Skin of body (tissue), 2 donors: ENCODE results near the gene RNF41. TPM values are rescaled to one million over a fixed set of nuclear protein-coding genes. Genes with fewer than 3 reads are reported as not detected.
A peak's percentile ranks its signal among the peaks of the same experiment; 100 is the strongest.
"Not testable (repeated sequence)": the region's sequence is repeated elsewhere in the genome, so short reads cannot be mapped to it uniquely, and the experiment has no call there.

ENCODE experiments used
- DNase-seq: peaks from one replicate; lab custom pipeline; 2025; lab: John Stamatoyannopoulos, UW
- total RNA-seq: library from RNA; depleted of rRNA; stranded (reverse); fragments of >200 nt; gene quantifications from one replicate; pipeline ENCODE4 v1.2.3, GENCODE V29; 2014

RNF41 gene
- total RNA-seq, 1 donor from 2014 or later: 36.2 TPM

DNA sequence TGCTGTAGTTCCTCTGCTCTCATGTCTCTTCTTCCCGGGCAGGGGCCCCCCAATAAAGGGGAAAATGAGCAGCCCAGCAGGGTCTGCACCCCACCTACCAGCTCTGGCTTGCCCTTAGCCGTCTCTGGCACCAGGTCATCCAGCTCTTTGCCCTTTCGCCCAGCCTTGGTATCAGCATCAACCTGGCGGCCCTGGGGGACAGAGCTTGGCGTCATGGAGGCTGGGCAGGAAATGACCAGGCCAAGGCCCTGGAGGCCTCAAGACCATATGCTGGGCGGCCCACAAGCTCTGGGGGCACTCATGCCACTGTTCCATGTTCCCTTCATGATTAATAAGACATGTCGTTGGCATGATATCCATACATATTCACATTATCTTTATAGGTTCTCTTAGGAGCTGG lies 48.9 kb downstream of the RNF41 start:
- DNase-seq: no peak

DNA sequence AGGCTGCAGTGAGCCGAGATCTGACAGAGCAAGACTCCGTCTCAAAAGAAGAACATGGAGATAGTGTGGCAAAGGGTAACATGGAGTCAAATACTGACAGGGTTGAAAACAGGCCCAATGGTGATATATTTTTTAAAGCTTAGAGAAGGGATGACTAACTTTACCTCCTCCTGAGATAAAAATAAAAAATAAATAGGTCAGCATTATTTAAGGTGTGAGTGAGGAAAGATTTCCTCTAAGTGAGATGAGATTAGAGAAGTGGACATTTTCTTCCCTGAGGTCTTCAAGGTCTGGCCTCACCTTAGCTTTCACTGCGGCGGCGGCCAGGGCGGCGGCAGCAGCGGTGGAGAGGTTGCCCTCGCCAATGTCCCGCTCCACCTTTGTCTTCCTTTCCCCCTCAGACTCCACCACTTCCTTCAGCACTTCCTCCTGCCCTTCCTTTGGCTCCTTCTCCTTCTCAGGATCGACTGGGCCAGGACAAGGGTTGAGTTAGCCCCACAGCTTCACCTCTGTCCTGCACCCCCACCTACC lies 52.4 kb downstream of the RNF41 start:
- DNase-seq: no peak

- no peak for DNase-seq
Measured at GRCh38 chr12:56165369-56165768, 56.4 kb downstream of the RNF41 start.

DNA sequence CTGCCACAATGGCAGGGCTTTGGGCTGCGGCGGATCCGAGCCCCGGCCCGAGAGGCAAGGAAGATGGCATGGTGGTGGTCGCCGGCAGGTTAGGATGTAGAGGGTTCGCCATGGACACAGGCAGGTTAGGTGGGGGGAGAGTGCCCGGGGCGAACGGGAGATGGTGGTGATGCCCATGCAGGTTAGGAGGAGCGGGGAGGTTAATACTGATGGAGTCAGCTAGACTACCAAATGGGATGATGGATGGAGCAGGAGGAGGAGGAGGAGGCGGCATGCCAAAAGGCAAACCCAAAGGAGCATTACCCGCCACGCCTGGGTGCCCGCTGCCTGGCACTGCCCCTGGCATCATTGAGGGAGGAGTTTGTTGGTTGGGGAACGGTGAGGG lies 57.4 kb downstream of the RNF41 start:
- DNase-seq: no peak

DNA sequence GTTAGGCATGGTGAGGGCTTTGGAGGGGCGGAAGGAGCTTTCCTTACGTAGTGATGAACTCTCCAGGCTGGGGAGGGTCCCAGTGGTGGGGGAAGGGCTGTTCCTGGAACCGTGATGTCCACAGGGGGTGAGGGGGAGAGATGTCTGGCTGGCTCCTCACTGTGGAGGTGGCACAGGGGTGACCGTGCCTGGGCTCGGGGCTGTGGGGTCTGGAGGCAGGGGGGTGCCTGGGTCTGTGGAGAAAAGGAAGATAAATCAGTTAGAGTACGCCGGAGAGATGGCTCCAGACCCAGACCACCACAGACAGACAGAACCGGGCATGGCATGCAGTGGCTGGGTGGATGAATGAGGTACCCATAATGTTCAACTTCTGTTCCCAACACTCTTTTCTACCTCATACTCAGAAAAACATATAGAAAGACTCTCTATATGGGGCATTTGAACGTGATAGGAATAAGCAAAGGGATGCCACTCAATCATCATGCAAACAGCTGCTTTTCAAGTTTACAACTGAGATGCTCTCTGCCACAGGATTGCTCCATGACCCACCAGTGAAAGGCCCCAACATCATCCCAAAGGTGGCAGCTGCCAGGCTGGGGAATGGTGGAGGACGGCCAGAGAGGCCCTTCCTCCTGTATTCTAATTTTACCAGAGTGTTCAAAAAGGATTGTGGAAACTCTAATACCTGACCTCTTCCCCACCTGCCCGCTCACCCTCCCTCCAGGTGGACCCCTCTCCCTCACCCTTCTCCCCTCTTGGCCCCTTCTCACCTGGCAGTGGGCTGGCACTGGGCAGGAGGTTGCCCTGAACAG lies 58.0 kb downstream of the RNF41 start:
- DNase-seq: no peak

GRCh38 chr12:56162468-56163290 lies 59.0 kb downstream of the RNF41 start:
- no peak for DNase-seq

- no peak for DNase-seq
Measured at GRCh38 chr12:56161690-56162351, 59.9 kb downstream of the RNF41 start.

GRCh38 chr12:56160894-56161689 lies 60.6 kb downstream of the RNF41 start:
- no peak for DNase-seq

- DNase-seq: no peak
Measured at GRCh38 chr12:56160193-56160763, 61.4 kb downstream of the RNF41 start.

- DNase-seq: no peak
Measured at GRCh38 chr12:56159482-56160192, 62.1 kb downstream of the RNF41 start.

GRCh38 chr12:56158926-56159461 lies 62.7 kb downstream of the RNF41 start:
- DNase-seq: peak; percentile 65

DNA sequence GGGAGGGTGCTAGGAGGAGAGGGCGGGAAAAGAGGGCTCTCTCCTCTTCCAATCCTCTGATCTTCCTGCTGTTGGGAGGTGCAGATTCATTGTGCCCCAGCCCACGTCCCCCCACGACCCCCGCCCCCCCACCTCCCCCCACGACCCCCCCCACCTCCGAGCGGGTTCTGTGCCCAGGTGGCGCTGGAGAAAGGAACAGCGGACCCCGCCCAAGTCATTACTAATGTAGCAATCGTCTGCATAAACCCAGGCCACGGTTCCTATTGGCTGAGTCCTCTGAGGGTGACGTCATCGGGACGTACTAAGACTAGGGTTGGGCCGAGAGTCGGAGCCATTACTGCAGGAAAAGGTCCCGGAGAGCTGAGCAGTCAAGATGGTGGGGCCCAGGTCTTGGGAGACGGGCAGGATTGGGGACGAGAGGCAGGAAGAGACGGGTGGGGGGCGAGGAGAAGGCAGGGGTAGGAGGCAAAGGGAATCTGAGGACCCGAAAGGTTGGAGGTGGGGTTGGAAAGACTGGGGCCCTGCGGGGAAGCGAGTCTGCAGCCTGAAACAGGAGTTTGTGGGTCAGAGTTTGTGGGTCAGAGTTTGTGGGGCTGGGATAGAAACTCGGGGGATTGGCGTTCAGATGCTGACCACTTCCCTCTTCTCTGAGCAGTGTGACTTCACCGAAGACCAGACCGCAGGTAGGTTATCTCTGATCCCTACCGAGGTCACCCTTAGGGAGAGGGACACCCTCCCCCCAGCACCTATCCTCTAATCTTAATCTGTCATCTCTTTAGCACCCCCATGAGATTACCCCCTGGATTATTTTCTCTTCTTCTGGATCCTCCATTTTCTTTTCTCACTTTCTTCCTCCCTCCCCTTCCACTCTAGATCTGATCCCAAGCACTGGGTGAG lies 63.4 kb downstream of the RNF41 start, which contains the start of gene MYL6:
Gene MYL6 (plus strand): TSS at position 331 of the 897 bp plus-strand sequence. CDS start 43 bp downstream, at position 374.
- peak; percentile 98 for DNase-seq

GRCh38 chr12:56157201-56158028 lies 64.3 kb downstream of the RNF41 start:
- DNase-seq: peak; percentile 96

DNA sequence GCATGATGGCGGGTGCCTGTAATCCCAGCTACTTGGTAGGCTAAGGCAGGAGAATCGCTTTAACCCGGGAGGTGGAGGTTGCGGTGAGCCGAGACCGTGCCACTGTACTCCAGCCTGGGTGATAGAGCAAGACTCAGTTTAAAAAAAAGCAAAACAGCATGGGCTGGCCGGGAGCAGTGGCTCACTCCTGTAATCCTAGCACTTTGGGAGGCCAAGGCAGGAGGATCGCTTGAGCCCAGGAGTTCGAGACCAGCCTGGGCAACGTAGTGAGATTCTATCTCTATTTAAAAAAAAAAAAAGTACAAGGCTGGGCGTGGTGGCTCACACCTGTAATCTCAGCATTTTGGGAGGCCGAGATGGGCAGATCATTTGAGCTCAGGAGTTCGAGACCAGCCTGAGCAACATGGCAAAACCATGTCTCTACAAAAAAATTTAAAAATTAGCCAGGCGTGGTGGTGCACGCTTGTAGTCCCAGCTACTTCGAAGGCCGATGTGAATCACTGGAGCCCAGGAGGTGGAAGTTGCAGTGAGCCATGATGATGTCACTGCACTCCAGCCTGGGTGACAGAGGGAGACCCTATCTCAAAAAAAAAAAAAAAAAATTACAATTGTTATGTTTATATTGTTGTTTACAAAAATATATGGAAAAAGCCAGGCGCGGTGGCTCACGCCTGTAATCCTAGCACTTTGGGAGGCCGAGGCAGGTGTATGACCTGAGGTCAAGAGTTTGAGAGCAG lies 65.1 kb downstream of the RNF41 start:
- not testable (repeated sequence) for DNase-seq

DNA sequence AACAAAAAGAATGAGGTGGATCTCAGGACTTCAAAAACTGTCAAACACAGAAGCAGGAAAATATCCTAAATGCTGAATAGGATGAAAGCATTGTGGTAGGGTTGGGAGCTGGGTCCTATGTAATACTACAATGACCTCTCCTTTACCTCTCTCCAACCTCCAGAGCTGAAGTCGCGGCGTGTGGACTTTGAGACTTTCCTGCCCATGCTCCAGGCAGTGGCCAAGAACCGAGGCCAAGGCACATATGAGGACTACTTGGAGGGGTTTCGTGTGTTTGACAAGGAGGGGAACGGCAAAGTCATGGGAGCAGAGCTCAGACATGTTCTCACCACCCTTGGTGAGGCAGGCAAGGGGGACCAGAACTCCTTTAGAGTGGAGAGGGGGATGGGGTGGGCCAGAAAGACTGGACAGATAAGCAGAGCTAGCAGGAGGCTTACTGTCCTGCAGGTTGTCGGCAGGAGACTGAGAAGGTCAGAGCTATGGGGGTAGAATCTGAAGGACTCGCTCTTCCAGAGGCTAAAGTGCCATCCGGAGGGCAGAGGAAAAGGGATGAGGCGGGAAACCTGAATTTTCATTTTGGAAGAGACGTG lies 66.4 kb downstream of the RNF41 start:
- DNase-seq: no peak

DNA sequence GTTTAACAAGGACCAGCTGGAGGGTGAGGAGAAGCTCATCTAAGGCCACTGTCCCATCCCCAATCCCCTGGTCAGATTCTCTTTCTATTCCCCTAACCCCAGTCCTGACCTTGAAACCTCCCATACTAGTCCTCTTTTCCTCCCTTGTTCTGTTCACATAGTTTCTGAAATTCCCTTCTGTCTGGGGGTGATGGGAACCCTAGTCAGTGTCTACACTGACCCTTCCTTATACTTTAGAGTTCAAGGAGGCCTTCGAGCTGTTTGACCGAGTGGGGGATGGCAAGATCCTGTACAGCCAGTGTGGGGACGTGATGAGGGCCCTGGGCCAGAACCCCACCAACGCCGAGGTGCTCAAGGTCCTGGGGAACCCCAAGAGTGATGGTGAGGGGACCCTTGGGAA lies 66.9 kb downstream of the RNF41 start:
- no peak for DNase-seq
